A549 (cell line): Measurements from ENCODE around the gene ZNF692.

ENCODE experiments used
- CHD2 ChIP-seq: fragments of 150-350 bp; IDR thresholded peaks from 2 replicates; pipeline ENCODE4 v1.6.1; 2014; ENCODE audit warnings: low read length; ENCODE audit not compliant: partially characterized antibody
- CTCF ChIP-seq: fragments of >200 bp; sonication (Bioruptor Twin); formaldehyde crosslinking; IDR thresholded peaks from 3 replicates; pipeline ENCODE4 v1.5.1; 2016
- MAFK ChIP-seq: fragments of 450-650 bp; IDR thresholded peaks from 2 replicates; pipeline ENCODE4 v1.6.1; 2014; ENCODE audit not compliant: partially characterized antibody
- POLR2A ChIP-seq: IDR thresholded peaks from 2 replicates; pipeline ENCODE4 v1.6.1; 2012; ENCODE audit warnings: mild to moderate bottlenecking, low read length
- ZSCAN20 ChIP-seq: fragments of 250-450 bp; sonication (Bioruptor Pico); IDR thresholded peaks from 2 replicates; pipeline ENCODE4 v1.8.0; 2022; ENCODE audit warnings: mild to moderate bottlenecking, moderate library complexity

GRCh38 chr1:248861616-248862015 is 2.7 kb upstream of the ZNF692 start:
- TF ChIP-seq CTCF (no peak), POLR2A (no peak), CHD2 (no peak), MAFK (no peak), ZSCAN20 (no peak)
